Astrocyte (in vitro differentiated cells and primary cell): ENCODE measurements around the gene CALML5.

Experiments used
- CTCF ChIP-seq: IDR thresholded peaks from 2 replicates; pipeline ENCODE4 v1.5.1; 2011; ENCODE audit warnings: low read depth, mild to moderate bottlenecking, inconsistent platforms, low read length, moderate library complexity; ENCODE audit not compliant: insufficient read depth
- EZH2 ChIP-seq: IDR thresholded peaks from 2 replicates; pipeline ENCODE4 v1.6.1; 2012; ENCODE audit warnings: mild to moderate bottlenecking, low read length, inconsistent platforms; ENCODE audit not compliant: insufficient read depth

DNA sequence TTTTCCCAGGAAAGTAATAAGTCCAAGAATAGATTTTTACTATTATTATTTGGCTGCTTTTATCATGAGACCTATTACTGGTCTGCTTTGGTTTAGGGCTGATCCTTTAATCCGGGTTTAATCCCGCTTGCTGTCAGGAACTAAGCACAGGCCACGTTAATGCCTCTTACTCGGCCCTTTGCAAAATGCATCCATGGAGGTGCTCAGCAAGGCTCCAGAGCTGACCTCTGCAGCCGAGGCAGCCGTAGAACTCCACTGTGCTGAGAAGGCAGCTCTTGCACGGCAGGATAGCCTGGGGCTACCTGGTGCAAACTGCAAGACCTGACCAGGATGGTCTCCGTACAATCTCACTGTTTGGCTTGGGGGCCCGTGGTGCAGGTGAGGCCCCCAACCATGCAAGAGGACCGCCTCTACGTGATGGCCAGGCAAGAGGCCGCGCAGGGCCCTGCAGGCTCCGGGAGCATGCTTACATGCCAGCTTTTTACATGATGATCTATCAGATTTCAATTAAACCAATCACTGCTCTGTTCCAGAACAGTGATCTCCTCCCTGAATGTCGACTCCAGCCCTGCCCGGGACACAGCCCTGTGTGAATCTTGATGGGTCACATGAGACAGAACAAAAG is 15.0 kb upstream of the CALML5 start:
- TF ChIP-seq EZH2 (no peak), CTCF (no peak)
